Colonic mucosa (tissue), 4 donors: ENCODE data around the gene PDE1C. TPM values are rescaled to one million over a fixed set of nuclear protein-coding genes. Genes with fewer than 3 reads are reported as not detected.

Experiments
- DNase-seq: peaks from one replicate; pipeline ENCODE4 v3.0.0-alpha.2; 2020
- H3K27ac ChIP-seq: fragments of 200-600 bp; one replicate; pipeline ENCODE4 v1.8.0; 2021
- H3K27me3 ChIP-seq: fragments of 200-600 bp; one replicate; pipeline ENCODE4 v1.8.0; 2021
- H3K36me3 ChIP-seq: fragments of 200-600 bp; one replicate; pipeline ENCODE4 v1.8.0; 2021
- H3K4me1 ChIP-seq: fragments of 200-600 bp; one replicate; pipeline ENCODE4 v1.8.0; 2021; ENCODE audit warnings: mild to moderate bottlenecking
- H3K4me3 ChIP-seq: fragments of 200-600 bp; one replicate; pipeline ENCODE4 v1.8.0; 2021
- H3K9ac ChIP-seq, 2 donors: one replicate each; pipeline ENCODE4 v1.7.0; 2013; ENCODE audit warnings: control low read depth in 2 of 2, low read depth in 2 of 2, low read length in 2 of 2
- H3K9me3 ChIP-seq: fragments of 200-600 bp; one replicate; pipeline ENCODE4 v1.8.0; 2021
- intact Hi-C: fragments of 100-400 bp; cut with DNase I; formaldehyde crosslinking; loops from one replicate; pipeline ENCODE4 v1.14.1; 2022
- total RNA-seq, 2 donors: library from RNA; stranded (reverse); fragmentation: NEBNext Ultra II Directional in 1 of 2; extraction: Animal tissue kit (Norgen Biotek cat#: 25700) in 1 of 2; gene quantifications; one replicate each; pipeline ENCODE4 v1.2.1, GENCODE V29; 2021
- TF ChIP-seq, protein P1 (sequence below): fragments of 200-600 bp; IDR thresholded peaks from one replicate; pipeline ENCODE4 v1.8.0; 2022; ENCODE audit warnings: antibody characterized with exemption, mild to moderate bottlenecking
- donor health status: healthy.
- donor health status: DM: no; HTN: no; CAD: no.
- donor health status: DM: no; HTN: no; CAD: no.

PDE1C gene
- total RNA-seq, 2 donors from 2014 or later, result 1.2 to 2.7 TPM

DNA sequence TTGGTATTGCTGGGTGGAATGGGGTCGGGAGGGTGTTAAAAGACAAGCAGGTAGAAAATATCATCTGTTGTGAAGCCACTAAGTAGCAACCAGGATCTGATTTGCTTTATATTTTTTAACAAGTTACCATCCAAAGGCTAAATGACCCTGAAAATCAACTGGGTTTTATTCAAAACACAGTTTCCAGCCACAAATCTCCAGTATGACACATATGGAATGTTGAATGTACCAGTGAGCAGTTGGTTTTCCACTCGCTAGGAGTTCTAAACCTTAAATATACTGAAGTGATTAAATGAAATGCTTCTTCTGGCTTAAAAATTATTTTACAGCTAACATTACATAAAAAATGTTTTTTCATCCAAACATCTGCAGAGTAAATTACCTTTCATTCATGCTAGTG, 112.5 kb downstream of the PDE1C start:
- TF ChIP-seq, protein P1, sequence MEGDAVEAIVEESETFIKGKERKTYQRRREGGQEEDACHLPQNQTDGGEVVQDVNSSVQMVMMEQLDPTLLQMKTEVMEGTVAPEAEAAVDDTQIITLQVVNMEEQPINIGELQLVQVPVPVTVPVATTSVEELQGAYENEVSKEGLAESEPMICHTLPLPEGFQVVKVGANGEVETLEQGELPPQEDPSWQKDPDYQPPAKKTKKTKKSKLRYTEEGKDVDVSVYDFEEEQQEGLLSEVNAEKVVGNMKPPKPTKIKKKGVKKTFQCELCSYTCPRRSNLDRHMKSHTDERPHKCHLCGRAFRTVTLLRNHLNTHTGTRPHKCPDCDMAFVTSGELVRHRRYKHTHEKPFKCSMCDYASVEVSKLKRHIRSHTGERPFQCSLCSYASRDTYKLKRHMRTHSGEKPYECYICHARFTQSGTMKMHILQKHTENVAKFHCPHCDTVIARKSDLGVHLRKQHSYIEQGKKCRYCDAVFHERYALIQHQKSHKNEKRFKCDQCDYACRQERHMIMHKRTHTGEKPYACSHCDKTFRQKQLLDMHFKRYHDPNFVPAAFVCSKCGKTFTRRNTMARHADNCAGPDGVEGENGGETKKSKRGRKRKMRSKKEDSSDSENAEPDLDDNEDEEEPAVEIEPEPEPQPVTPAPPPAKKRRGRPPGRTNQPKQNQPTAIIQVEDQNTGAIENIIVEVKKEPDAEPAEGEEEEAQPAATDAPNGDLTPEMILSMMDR, result no peak
- no peak for DNase-seq
- Histone ChIP-seq H3K27ac (no peak overlapping the region), H3K9me3 (no peaks in the 10 kb centered on the region), H3K9ac (no peak overlapping the region), H3K4me3 (no peak overlapping the region), H3K36me3 (no peaks in the 10 kb centered on the region), H3K27me3 (no peaks in the 10 kb centered on the region), H3K4me1 (no peaks in the 10 kb centered on the region)
- intact Hi-C loops, result no loop called here

DNA sequence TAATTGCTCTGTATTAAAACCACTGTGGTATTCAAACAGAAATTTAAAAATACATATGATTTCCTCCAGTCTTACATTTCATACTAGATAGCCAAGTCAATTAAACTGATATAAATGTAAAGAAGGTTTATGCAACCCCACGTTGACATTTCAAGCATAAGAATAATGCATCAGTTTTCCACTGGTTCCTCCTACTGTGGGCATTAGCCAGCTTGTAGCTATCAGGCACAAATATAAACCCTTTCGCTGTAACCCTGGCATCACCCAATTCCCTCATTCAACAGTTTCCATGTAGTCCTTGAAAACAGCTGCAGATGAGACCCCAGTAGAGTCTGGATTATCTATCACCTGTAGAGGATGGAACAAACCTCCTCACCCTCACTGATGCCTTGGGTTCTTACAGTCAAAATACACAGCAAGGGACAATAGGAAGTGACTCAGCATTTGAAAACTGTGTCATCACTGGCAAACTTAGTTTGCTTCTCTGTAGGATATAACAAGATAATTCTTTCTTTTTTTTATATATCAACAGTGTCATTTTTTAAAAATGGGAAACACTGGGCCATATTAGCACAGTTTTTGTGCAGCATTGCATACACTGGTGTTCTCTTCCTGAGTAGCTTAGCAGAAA, 113.0 kb downstream of the PDE1C start:
- H3K9me3 ChIP-seq, result no peaks in the 10 kb centered on the region
- H3K4me1 ChIP-seq, result no peaks in the 10 kb centered on the region
- no peaks in the 10 kb centered on the region for H3K27me3 ChIP-seq
- H3K27ac ChIP-seq, result no peak overlapping the region
- H3K9ac ChIP-seq, result no peak overlapping the region
- intact Hi-C loops, result no loop called here
- H3K36me3 ChIP-seq, result no peaks in the 10 kb centered on the region
- no peak overlapping the region for H3K4me3 ChIP-seq
- no peak for DNase-seq
- TF ChIP-seq, protein P1, result no peak

DNA sequence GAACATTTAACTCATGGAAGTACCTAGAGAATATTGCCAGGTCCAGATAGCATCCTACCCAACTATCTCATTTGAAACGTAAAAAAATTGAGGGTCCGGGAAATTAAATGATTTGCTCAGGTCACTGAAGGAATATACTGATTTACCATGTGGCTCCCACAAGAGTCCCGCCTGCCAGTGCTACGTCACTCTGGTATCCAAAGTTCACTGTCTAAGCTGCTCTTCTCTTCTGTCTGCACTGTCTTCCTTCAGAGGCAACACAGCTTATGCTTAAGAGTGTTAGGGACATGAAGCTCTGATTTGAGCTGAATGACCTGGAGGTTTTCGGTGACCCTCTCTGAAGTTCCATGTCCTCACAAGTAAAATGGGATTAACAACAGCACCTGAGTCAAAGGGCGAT, 114.6 kb downstream of the PDE1C start:
- TF ChIP-seq, protein P1, result no peak
- H3K27me3 ChIP-seq, result no peaks in the 10 kb centered on the region
- intact Hi-C loops, result no loop called here
- H3K9ac ChIP-seq, result no peak overlapping the region
- no peak overlapping the region for H3K27ac ChIP-seq
- DNase-seq, result no peak
- H3K4me3 ChIP-seq, result no peak overlapping the region
- no peaks in the 10 kb centered on the region for H3K36me3 ChIP-seq
- no peaks in the 10 kb centered on the region for H3K9me3 ChIP-seq
- no peaks in the 10 kb centered on the region for H3K4me1 ChIP-seq

DNA sequence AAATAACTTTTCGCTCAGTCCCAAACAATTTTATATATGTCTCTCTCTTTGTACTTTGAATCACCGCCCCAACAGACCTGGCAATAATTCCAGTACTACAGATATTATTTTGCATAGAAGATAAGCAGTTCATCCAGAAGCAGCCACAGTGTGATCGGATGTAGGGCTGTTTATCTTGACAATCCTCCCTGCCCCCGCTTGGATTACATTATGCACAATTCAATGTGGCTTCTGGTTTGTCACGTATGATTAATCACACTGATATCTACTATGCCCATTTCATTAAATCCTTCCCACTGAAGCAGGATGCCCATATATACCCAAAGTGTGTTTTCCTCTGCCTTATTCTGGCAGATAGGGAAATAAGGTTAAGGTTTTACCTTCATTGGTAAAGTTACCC, 115.2 kb downstream of the PDE1C start:
- H3K4me1 ChIP-seq, result no peaks in the 10 kb centered on the region
- H3K9ac ChIP-seq, result no peak overlapping the region
- no peaks in the 10 kb centered on the region for H3K36me3 ChIP-seq
- no peak overlapping the region for H3K4me3 ChIP-seq
- intact Hi-C loops, result no loop called here
- TF ChIP-seq, protein P1, result no peak
- DNase-seq, result no peak
- no peaks in the 10 kb centered on the region for H3K9me3 ChIP-seq
- no peaks in the 10 kb centered on the region for H3K27me3 ChIP-seq
- H3K27ac ChIP-seq, result no peak overlapping the region

DNA sequence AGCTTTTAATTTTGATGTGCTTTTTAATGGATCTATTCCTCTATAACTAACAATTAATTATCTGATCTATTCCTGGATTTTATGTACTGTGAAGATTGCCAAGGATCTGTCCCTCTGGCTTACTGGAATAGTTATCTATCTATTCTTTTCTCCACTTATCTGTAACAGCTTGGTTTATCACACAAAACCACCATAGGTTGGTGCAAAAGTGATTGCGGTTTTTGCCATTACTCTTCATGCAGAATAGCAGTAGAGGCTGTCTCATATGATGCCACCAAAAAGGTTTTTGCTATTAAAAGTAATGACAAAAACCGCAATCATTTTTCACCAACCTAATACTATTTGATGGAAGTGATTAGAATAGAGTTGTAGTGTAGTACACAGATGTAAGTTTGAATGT, 115.7 kb downstream of the PDE1C start:
- H3K9me3 ChIP-seq, result no peaks in the 10 kb centered on the region
- no peak for DNase-seq
- no peaks in the 10 kb centered on the region for H3K27me3 ChIP-seq
- H3K4me3 ChIP-seq, result no peak overlapping the region
- no peak overlapping the region for H3K27ac ChIP-seq
- H3K4me1 ChIP-seq, result no peaks in the 10 kb centered on the region
- no peaks in the 10 kb centered on the region for H3K36me3 ChIP-seq
- intact Hi-C loops, result no loop called here
- TF ChIP-seq, protein P1, result no peak
- H3K9ac ChIP-seq, result no peak overlapping the region
